Right cardiac atrium (tissue), 5 donors: ENCODE measurements around the gene IGSF21. TPM values are rescaled to one million over a fixed set of nuclear protein-coding genes. Genes with fewer than 3 reads are reported as not detected.

ENCODE experiments used
- ATAC-seq, 2 donors: fragments of 200-7000 bp; cut with Tn5 transposase; one replicate each; pipeline versions ENCODE4 v1.8.0 to v1.9.1; 2020; ENCODE audit warnings: moderate library complexity in 2 of 2, mild to moderate bottlenecking in 1 of 2
- DNase-seq, 3 donors: peaks; one replicate each; pipeline ENCODE4 v3.0.0-alpha.2; 2020
- H3K27ac ChIP-seq: one replicate; pipeline ENCODE4 v1.5.1; 2013; ENCODE audit warnings: mild to moderate bottlenecking, low read length, control low read depth, moderate library complexity
- H3K27me3 ChIP-seq: one replicate; pipeline ENCODE4 v1.6.1; 2013; ENCODE audit not compliant: control insufficient read depth, insufficient read depth
- H3K4me1 ChIP-seq: one replicate; pipeline ENCODE4 v1.6.1; 2013; ENCODE audit warnings: low read length; ENCODE audit not compliant: control insufficient read depth, insufficient read depth
- H3K4me3 ChIP-seq: one replicate; pipeline ENCODE4 v1.5.1; 2013; ENCODE audit warnings: low read length, control low read depth
- H3K9me3 ChIP-seq: one replicate; pipeline ENCODE4 v1.6.1; 2013; ENCODE audit warnings: low read length; ENCODE audit not compliant: control insufficient read depth
- WGBS: extraction: QIAGEN DNeasy Blood & Tissue Kit; methylation state at CpG from one replicate; pipeline ENCODE4 v1.1.7; 2013; 5-methylcytosine and 5-hydroxymethylcytosine counted together
- intact Hi-C, 4 donors: fragments of 100-400 bp; cut with DNase I; formaldehyde crosslinking; loops; one replicate each; pipeline versions ENCODE4 v1.11.0 to v1.14.0; 2022 to 2023
- polyA plus RNA-seq: library from polyadenylated mRNA; stranded (reverse); fragments of 200-250 nt; gene quantifications from one replicate; pipeline ENCODE4 v1.2.3, GENCODE V29; 2013
- total RNA-seq, 4 donors: library from RNA; stranded (reverse); fragmentation: NEBNext Ultra II Directional; extraction: Animal tissue kit (Norgen Biotek cat#: 25700); gene quantifications; one replicate each; pipeline ENCODE4 v1.2.1, GENCODE V29; 2021
- donor health status: healthy with polysubstance abuse.
- donor health status: DM: no; HTN: yes; CAD: no.
- donor health status: DM: no; HTN: no; CAD: no.
- donor health status: DM: no; HTN: yes; CAD: no; lungs with severe emphysema.
- donor health status: DM: yes; HTN: yes; CAD: no.

IGSF21 gene
- total and polyA plus RNA-seq, 5 donors, result 0.52 to 3.1 (median 1.7) TPM

GRCh38 chr1:18134324-18135046 lies 26.9 kb downstream of the IGSF21 start:
- intact Hi-C loops, result no loop called here
- no peak overlapping the region for H3K4me3 ChIP-seq
- no peaks in the 10 kb centered on the region for H3K4me1 ChIP-seq
- DNase-seq (no peak), ATAC-seq (no peak)
- no peaks in the 10 kb centered on the region for H3K27me3 ChIP-seq
- H3K9me3 ChIP-seq, result no peaks in the 10 kb centered on the region
- WGBS, result 53% methylated on average over 6 of the region's 6 CpGs
- no peak overlapping the region for H3K27ac ChIP-seq

GRCh38 chr1:18137759-18138345 lies 30.3 kb downstream of the IGSF21 start:
- no peaks in the 10 kb centered on the region for H3K27me3 ChIP-seq
- 57% methylated on average over 8 of the region's 8 CpGs for WGBS
- ATAC-seq, result no peak

GRCh38 chr1:18139198-18139981 lies 31.8 kb downstream of the IGSF21 start:
- WGBS, result 52% methylated on average over 14 of the region's 14 CpGs
- H3K4me3 ChIP-seq, result no peak overlapping the region
- intact Hi-C loops, result no loop called here
- ATAC-seq (no peak), DNase-seq (no peak)
- no peak overlapping the region for H3K27ac ChIP-seq
- no peaks in the 10 kb centered on the region for H3K27me3 ChIP-seq
- H3K4me1 ChIP-seq, result no peaks in the 10 kb centered on the region
- no peaks in the 10 kb centered on the region for H3K9me3 ChIP-seq

More at GRCh38 chr1:18137759-18138345, 30.3 kb downstream of the IGSF21 start:
- H3K27ac ChIP-seq, result no peak overlapping the region
- no peak overlapping the region for H3K4me3 ChIP-seq
- DNase-seq, result no peak
- intact Hi-C loops, result no loop called here
- H3K9me3 ChIP-seq, result no peaks in the 10 kb centered on the region
- no peaks in the 10 kb centered on the region for H3K4me1 ChIP-seq

GRCh38 chr1:18140411-18140810 lies 32.8 kb downstream of the IGSF21 start:
- Histone ChIP-seq H3K27ac (no peak overlapping the region), H3K4me3 (no peak overlapping the region), H3K9me3 (no peaks in the 10 kb centered on the region), H3K4me1 (no peaks in the 10 kb centered on the region), H3K27me3 (no peaks in the 10 kb centered on the region)
- DNase-seq (no peak), ATAC-seq (no peak)
- intact Hi-C loops, result no loop called here
- 67% methylated on average over 8 of the region's 8 CpGs for WGBS

- WGBS, result 86% methylated on average over 6 of the region's 6 CpGs
- no peak for DNase-seq
- H3K4me3 ChIP-seq, result no peak overlapping the region
- H3K9me3 ChIP-seq, result no peaks in the 10 kb centered on the region
- no peaks in the 10 kb centered on the region for H3K4me1 ChIP-seq
- intact Hi-C loops, result no loop called here
- no peak overlapping the region for H3K27ac ChIP-seq
- ATAC-seq, result no peak
- H3K27me3 ChIP-seq, result no peaks in the 10 kb centered on the region
Measured at GRCh38 chr1:18141661-18142060, 34.1 kb downstream of the IGSF21 start.

- Histone ChIP-seq H3K4me1 (no peaks in the 10 kb centered on the region), H3K27me3 (no peaks in the 10 kb centered on the region), H3K4me3 (no peak overlapping the region), H3K9me3 (no peaks in the 10 kb centered on the region), H3K27ac (no peak overlapping the region)
- no peak for ATAC-seq
- intact Hi-C loops, result no loop called here
- WGBS, result 58% methylated on average over 6 of the region's 6 CpGs
- no peak for DNase-seq
Measured at GRCh38 chr1:18142471-18142870, 34.9 kb downstream of the IGSF21 start.

- no peak overlapping the region for H3K27ac ChIP-seq
- H3K9me3 ChIP-seq, result no peaks in the 10 kb centered on the region
- DNase-seq (no peak), ATAC-seq (no peak)
- no peaks in the 10 kb centered on the region for H3K4me1 ChIP-seq
- 83% methylated on average over 8 of the region's 8 CpGs for WGBS
- no peaks in the 10 kb centered on the region for H3K27me3 ChIP-seq
- intact Hi-C loops, result no loop called here
- no peak overlapping the region for H3K4me3 ChIP-seq
Measured at GRCh38 chr1:18142969-18143368, 35.4 kb downstream of the IGSF21 start.

- Histone ChIP-seq H3K27ac (no peak overlapping the region), H3K4me3 (no peak overlapping the region), H3K9me3 (no peaks in the 10 kb centered on the region), H3K4me1 (no peaks in the 10 kb centered on the region), H3K27me3 (no peaks in the 10 kb centered on the region)
- DNase-seq (no peak), ATAC-seq (no peak)
- 65% methylated on average over 6 of the region's 6 CpGs for WGBS
- intact Hi-C loops, result no loop called here
Measured at GRCh38 chr1:18144062-18144461, 36.5 kb downstream of the IGSF21 start.

GRCh38 chr1:18144916-18145647 lies 37.5 kb downstream of the IGSF21 start:
- Histone ChIP-seq H3K4me1 (no peaks in the 10 kb centered on the region), H3K27me3 (no peaks in the 10 kb centered on the region), H3K27ac (no peak overlapping the region), H3K9me3 (no peaks in the 10 kb centered on the region), H3K4me3 (no peak overlapping the region)
- ATAC-seq (no peak), DNase-seq (no peak)
- 58% methylated on average over 13 of the region's 13 CpGs for WGBS
- intact Hi-C loops, result no loop called here

- Histone ChIP-seq H3K9me3 (no peaks in the 10 kb centered on the region), H3K4me3 (no peak overlapping the region), H3K4me1 (no peaks in the 10 kb centered on the region), H3K27ac (no peak overlapping the region), H3K27me3 (no peaks in the 10 kb centered on the region)
- DNase-seq, result peak in 1 of 3 donors; percentile 27
- intact Hi-C loops, result no loop called here
- no peak for ATAC-seq
- 60% methylated on average over 8 of the region's 8 CpGs for WGBS
Measured at GRCh38 chr1:18145851-18146618, 38.4 kb downstream of the IGSF21 start.
